ENCODE data around the gene ANKRD24.

GRCh38 chr19:4139614-4140236, 42.8 kb upstream of the ANKRD24 start:
- TF ChIP-seq CTCF (IDR thresholded peaks at IDR 0.05) (peak; percentile 84), REST (IDR thresholded peaks at IDR 0.05; ENCODE audit: insufficient read depth in 1 of 2, low read depth in 2 of 2, low read length in 1 of 2) (no peak), POLR2AphosphoS5 (IDR thresholded peaks at IDR 0.05; ENCODE audit: low read depth, low read length) (no peak)
